ENCODE results near the gene MAP2K5.

MAP2K5 gene

DNA sequence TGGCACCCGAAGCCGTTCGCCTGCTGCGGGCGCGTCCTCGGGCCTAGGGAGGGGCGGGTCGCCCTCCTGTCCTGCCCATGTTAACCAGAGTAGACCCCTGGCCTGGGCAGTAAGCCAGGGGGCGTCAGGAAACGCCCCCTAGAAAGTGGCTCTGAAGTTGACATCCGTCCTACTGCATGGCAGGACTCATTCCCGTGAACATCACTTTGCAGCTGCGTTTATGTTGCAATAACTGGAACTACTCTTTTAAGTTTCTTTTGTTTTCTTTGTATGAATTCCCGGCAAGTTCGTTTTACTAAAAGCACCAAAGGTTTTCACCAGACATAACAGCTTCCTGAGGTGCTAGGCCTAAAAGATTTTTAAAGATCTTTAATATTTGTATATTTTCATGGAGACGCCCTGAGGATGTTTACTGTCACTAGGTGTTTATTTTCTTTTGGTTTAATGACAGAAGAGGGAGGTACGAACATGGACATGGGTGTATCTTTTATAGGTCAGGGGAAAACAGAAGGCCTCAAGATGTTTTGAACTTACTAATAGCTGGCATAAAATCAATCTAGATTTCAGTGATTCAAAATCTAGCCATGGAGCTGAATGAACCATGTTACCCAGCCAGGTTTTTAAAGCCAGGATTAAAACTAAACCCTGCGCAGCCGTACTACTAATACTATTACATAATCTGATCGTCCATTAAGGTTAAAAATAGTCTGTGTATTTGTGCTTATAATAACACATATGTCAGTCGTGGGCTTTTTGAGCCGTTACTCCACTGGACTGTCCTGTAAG, 20.5 kb upstream of the MAP2K5 start:
- Histone ChIP-seq H3K36me3 (ENCODE audit: insufficient read depth, low read length) (peaks cover 23% of the 10 kb centered on the region; the same call in 1 of the 2 replicates), H3K4me1 (ENCODE audit: insufficient read depth, low read length, severe bottlenecking) (peaks cover 32% of the 10 kb centered on the region), H2AFZ (ENCODE audit: low read length) (no peak overlapping the region), H3K9me2 (ENCODE audit: low read depth, low read length) (no peaks in the 10 kb centered on the region), H3F3A (ENCODE audit: insufficient read depth, low read length) (no peaks in the 10 kb centered on the region), H3K4me2 (ENCODE audit: low read length) (peak overlapping the region; percentile 75), H3K9ac (ENCODE audit: low read length) (peak overlapping the region; percentile 97), H4K20me1 (ENCODE audit: insufficient read depth, low read length) (no peaks in the 10 kb centered on the region), H3K27me3 (ENCODE audit: insufficient read depth, low read length) (no peaks in the 10 kb centered on the region), H3K79me2 (ENCODE audit: insufficient read depth, low read length) (peaks cover 41% of the 10 kb centered on the region), H3K9me3 (ENCODE audit: low read length) (no peaks in the 10 kb centered on the region), H3K4me3 (ENCODE audit: low read depth, low read length, poor library complexity, severe bottlenecking) (peak overlapping the region; percentile 70), H3K27ac (ENCODE audit: low read depth, low read length, poor library complexity, severe bottlenecking) (peak overlapping the region; percentile 85)
- TF ChIP-seq, protein P1, sequence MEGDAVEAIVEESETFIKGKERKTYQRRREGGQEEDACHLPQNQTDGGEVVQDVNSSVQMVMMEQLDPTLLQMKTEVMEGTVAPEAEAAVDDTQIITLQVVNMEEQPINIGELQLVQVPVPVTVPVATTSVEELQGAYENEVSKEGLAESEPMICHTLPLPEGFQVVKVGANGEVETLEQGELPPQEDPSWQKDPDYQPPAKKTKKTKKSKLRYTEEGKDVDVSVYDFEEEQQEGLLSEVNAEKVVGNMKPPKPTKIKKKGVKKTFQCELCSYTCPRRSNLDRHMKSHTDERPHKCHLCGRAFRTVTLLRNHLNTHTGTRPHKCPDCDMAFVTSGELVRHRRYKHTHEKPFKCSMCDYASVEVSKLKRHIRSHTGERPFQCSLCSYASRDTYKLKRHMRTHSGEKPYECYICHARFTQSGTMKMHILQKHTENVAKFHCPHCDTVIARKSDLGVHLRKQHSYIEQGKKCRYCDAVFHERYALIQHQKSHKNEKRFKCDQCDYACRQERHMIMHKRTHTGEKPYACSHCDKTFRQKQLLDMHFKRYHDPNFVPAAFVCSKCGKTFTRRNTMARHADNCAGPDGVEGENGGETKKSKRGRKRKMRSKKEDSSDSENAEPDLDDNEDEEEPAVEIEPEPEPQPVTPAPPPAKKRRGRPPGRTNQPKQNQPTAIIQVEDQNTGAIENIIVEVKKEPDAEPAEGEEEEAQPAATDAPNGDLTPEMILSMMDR (IDR thresholded peaks at IDR 0.05; ENCODE audit: low read length) = 0 out of 2 replicates have a peak, but pooled peaks have one; percentile 25
- no peak for TF ChIP-seq EZH2 (IDR thresholded peaks at IDR 0.05; ENCODE audit: borderline replicate concordance, low read length)

DNA sequence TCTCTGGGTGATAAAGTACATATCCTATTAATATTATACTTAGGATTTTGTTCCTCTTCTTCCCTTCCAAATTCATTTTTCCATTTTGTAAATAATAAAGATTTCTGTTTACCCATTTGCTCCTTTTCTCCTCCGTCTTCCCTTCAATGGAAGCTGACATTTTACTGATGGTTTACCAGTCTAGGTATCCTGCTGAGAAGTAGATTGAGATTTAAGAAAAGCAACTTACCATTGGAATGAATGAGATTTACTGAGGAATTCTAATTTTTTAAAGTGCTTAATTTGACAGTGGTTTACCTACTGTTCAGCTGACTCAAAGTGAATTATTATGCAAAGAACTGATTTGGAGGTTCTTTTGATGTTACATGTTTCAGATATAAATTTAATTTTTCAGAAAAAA, 19.2 kb upstream of the MAP2K5 start:
- Histone ChIP-seq H3K27me3 (ENCODE audit: insufficient read depth, low read length) (no peaks in the 10 kb centered on the region), H3K9me3 (ENCODE audit: low read length) (no peaks in the 10 kb centered on the region), H3K9ac (ENCODE audit: low read length) (peak overlapping the region; percentile 97), H2AFZ (ENCODE audit: low read length) (no peak overlapping the region), H3K4me1 (ENCODE audit: insufficient read depth, low read length, severe bottlenecking) (peaks cover 32% of the 10 kb centered on the region), H3K9me2 (ENCODE audit: low read depth, low read length) (no peaks in the 10 kb centered on the region), H3K27ac (ENCODE audit: low read depth, low read length, poor library complexity, severe bottlenecking) (peak overlapping the region; percentile 85), H3F3A (ENCODE audit: insufficient read depth, low read length) (no peaks in the 10 kb centered on the region), H4K20me1 (ENCODE audit: insufficient read depth, low read length) (no peaks in the 10 kb centered on the region), H3K79me2 (ENCODE audit: insufficient read depth, low read length) (peaks cover 41% of the 10 kb centered on the region), H3K4me2 (ENCODE audit: low read length) (peak overlapping the region; percentile 75), H3K4me3 (ENCODE audit: low read depth, low read length, poor library complexity, severe bottlenecking) (peak overlapping the region; percentile 70), H3K36me3 (ENCODE audit: insufficient read depth, low read length) (peaks cover 31% of the 10 kb centered on the region; the same call in 1 of the 2 replicates)
- TF ChIP-seq, protein P1 (IDR thresholded peaks at IDR 0.05; ENCODE audit: low read length) = no peak
- TF ChIP-seq EZH2 (IDR thresholded peaks at IDR 0.05; ENCODE audit: borderline replicate concordance, low read length) = no peak

DNA sequence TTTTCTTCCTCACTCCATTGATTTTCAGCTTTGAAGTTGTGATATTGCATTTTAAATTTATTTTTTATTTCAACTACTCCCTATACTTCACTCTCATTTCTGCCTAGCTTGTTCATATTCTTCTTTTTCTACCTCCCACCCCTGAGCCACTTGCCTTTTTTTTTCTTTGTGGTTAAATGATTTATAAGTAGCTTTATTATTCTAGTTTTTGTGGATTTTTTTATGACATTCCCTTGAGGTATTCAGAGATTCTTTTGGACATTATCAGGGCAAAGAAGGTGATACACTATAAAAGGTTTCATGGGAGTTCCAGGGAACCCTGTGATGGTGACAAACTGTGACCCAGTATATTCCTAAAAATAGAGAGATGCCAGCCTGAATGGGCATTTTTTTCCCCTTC, 18.3 kb upstream of the MAP2K5 start:
- Histone ChIP-seq H2AFZ (ENCODE audit: low read length) (no peak overlapping the region), H3K4me3 (ENCODE audit: low read depth, low read length, poor library complexity, severe bottlenecking) (no peak overlapping the region), H3K4me1 (ENCODE audit: insufficient read depth, low read length, severe bottlenecking) (peaks cover 32% of the 10 kb centered on the region), H3K4me2 (ENCODE audit: low read length) (peak overlapping the region; percentile 75), H3K79me2 (ENCODE audit: insufficient read depth, low read length) (peaks cover 41% of the 10 kb centered on the region), H3K9me2 (ENCODE audit: low read depth, low read length) (no peaks in the 10 kb centered on the region), H3K9ac (ENCODE audit: low read length) (peak overlapping the region; percentile 19; the same call in 1 of the 2 replicates), H4K20me1 (ENCODE audit: insufficient read depth, low read length) (no peaks in the 10 kb centered on the region), H3K9me3 (ENCODE audit: low read length) (no peaks in the 10 kb centered on the region), H3K27me3 (ENCODE audit: insufficient read depth, low read length) (no peaks in the 10 kb centered on the region), H3F3A (ENCODE audit: insufficient read depth, low read length) (no peaks in the 10 kb centered on the region), H3K27ac (ENCODE audit: low read depth, low read length, poor library complexity, severe bottlenecking) (peak overlapping the region; percentile 17), H3K36me3 (ENCODE audit: insufficient read depth, low read length) (peaks cover 34% of the 10 kb centered on the region; the same call in 1 of the 2 replicates)
- TF ChIP-seq EZH2 (IDR thresholded peaks at IDR 0.05; ENCODE audit: borderline replicate concordance, low read length) = no peak
- TF ChIP-seq, protein P1 (IDR thresholded peaks at IDR 0.05; ENCODE audit: low read length) = no peak

Data from OCI-LY1 (cell line).